Measurements from ENCODE around the gene SHCBP1L.
A peak's percentile ranks its signal among the peaks of the same experiment; 100 is the strongest.

SHCBP1L gene

GRCh38 chr1:182972829-182973228, 19.9 kb upstream of the SHCBP1L start:
- Mint-ChIP-seq H3K4me3 (no peak overlapping the region), H3K9me3 (no peaks in the 10 kb centered on the region), H3K4me1 (no peaks in the 10 kb centered on the region), H3K27me3 (peaks cover 10% of the 10 kb centered on the region), H3K27ac (no peak overlapping the region), H3K36me3 (ENCODE audit: low read depth) (no peaks in the 10 kb centered on the region)
- ATAC-seq (no peak), DNase-seq (no peak)

- peaks cover 10% of the 10 kb centered on the region for H3K27me3 Mint-ChIP-seq
- H3K4me3 Mint-ChIP-seq = no peak overlapping the region
- no peak for DNase-seq
- H3K27ac Mint-ChIP-seq = no peak overlapping the region
- H3K4me1 Mint-ChIP-seq = no peaks in the 10 kb centered on the region
- no peak for ATAC-seq
- no peaks in the 10 kb centered on the region for H3K36me3 Mint-ChIP-seq (ENCODE audit: low read depth)
- H3K9me3 Mint-ChIP-seq = no peaks in the 10 kb centered on the region
These were observed 19.3 kb upstream of the SHCBP1L start for GRCh38 chr1:182972231-182972630.

GRCh38 chr1:182971219-182971618, 18.3 kb upstream of the SHCBP1L start:
- ATAC-seq = no peak
- Mint-ChIP-seq H3K27ac (no peak overlapping the region), H3K4me1 (no peaks in the 10 kb centered on the region), H3K36me3 (ENCODE audit: low read depth) (no peaks in the 10 kb centered on the region), H3K9me3 (no peaks in the 10 kb centered on the region), H3K27me3 (peaks cover 10% of the 10 kb centered on the region), H3K4me3 (no peak overlapping the region)
- no peak for DNase-seq

GRCh38 chr1:182968836-182969734, 16.1 kb upstream of the SHCBP1L start:
- H3K27me3 Mint-ChIP-seq = peaks cover 7% of the 10 kb centered on the region
- no peaks in the 10 kb centered on the region for H3K36me3 Mint-ChIP-seq (ENCODE audit: low read depth)
- H3K4me3 Mint-ChIP-seq = no peak overlapping the region
- ATAC-seq (no peak), DNase-seq (no peak)
- H3K4me1 Mint-ChIP-seq = no peaks in the 10 kb centered on the region
- no peaks in the 10 kb centered on the region for H3K9me3 Mint-ChIP-seq
- no peak overlapping the region for H3K27ac Mint-ChIP-seq

GRCh38 chr1:182968151-182968741, 15.3 kb upstream of the SHCBP1L start:
- no peak overlapping the region for H3K27ac Mint-ChIP-seq
- peaks cover 7% of the 10 kb centered on the region for H3K27me3 Mint-ChIP-seq
- no peaks in the 10 kb centered on the region for H3K9me3 Mint-ChIP-seq
- H3K4me1 Mint-ChIP-seq = no peaks in the 10 kb centered on the region
- DNase-seq (no peak), ATAC-seq (no peak)
- H3K4me3 Mint-ChIP-seq = no peak overlapping the region
- H3K36me3 Mint-ChIP-seq (ENCODE audit: low read depth) = no peaks in the 10 kb centered on the region

- no peak for DNase-seq
- no peak overlapping the region for H3K27ac Mint-ChIP-seq
- no peaks in the 10 kb centered on the region for H3K36me3 Mint-ChIP-seq (ENCODE audit: low read depth)
- no peak for ATAC-seq
- peaks cover 10% of the 10 kb centered on the region for H3K27me3 Mint-ChIP-seq
- H3K9me3 Mint-ChIP-seq = no peaks in the 10 kb centered on the region
- peaks cover 5% of the 10 kb centered on the region for H3K4me1 Mint-ChIP-seq
- H3K4me3 Mint-ChIP-seq = no peak overlapping the region
These were observed 12.9 kb upstream of the SHCBP1L start for GRCh38 chr1:182965861-182966260.

GRCh38 chr1:182965096-182965495, 12.1 kb upstream of the SHCBP1L start:
- peaks cover 5% of the 10 kb centered on the region for H3K4me1 Mint-ChIP-seq
- no peak overlapping the region for H3K27ac Mint-ChIP-seq
- H3K27me3 Mint-ChIP-seq = peaks cover 10% of the 10 kb centered on the region
- H3K9me3 Mint-ChIP-seq = no peaks in the 10 kb centered on the region
- DNase-seq (no peak), ATAC-seq (no peak)
- H3K36me3 Mint-ChIP-seq (ENCODE audit: low read depth) = no peaks in the 10 kb centered on the region
- no peak overlapping the region for H3K4me3 Mint-ChIP-seq

GRCh38 chr1:182962554-182963115, 9.7 kb upstream of the SHCBP1L start:
- no peaks in the 10 kb centered on the region for H3K9me3 Mint-ChIP-seq
- peaks cover 13% of the 10 kb centered on the region for H3K27me3 Mint-ChIP-seq
- peak; percentile 11 for DNase-seq
- H3K27ac Mint-ChIP-seq = no peak overlapping the region
- H3K4me3 Mint-ChIP-seq = no peak overlapping the region
- no peaks in the 10 kb centered on the region for H3K36me3 Mint-ChIP-seq (ENCODE audit: low read depth)
- H3K4me1 Mint-ChIP-seq = peaks cover 5% of the 10 kb centered on the region
- peak; percentile 78 for ATAC-seq

- ATAC-seq (no peak), DNase-seq (no peak)
- no peaks in the 10 kb centered on the region for H3K9me3 Mint-ChIP-seq
- no peaks in the 10 kb centered on the region for H3K36me3 Mint-ChIP-seq (ENCODE audit: low read depth)
- H3K4me1 Mint-ChIP-seq = peaks cover 5% of the 10 kb centered on the region
- no peak overlapping the region for H3K4me3 Mint-ChIP-seq
- H3K27ac Mint-ChIP-seq = no peak overlapping the region
- H3K27me3 Mint-ChIP-seq = peaks cover 15% of the 10 kb centered on the region
These were observed 7.1 kb upstream of the SHCBP1L start for GRCh38 chr1:182960046-182960445.

- DNase-seq = no peak
- no peak overlapping the region for H3K4me3 Mint-ChIP-seq
- peaks cover 5% of the 10 kb centered on the region for H3K4me1 Mint-ChIP-seq
- no peak overlapping the region for H3K27ac Mint-ChIP-seq
- no peaks in the 10 kb centered on the region for H3K9me3 Mint-ChIP-seq
- H3K36me3 Mint-ChIP-seq (ENCODE audit: low read depth) = no peaks in the 10 kb centered on the region
- no peak for ATAC-seq
- peaks cover 23% of the 10 kb centered on the region for H3K27me3 Mint-ChIP-seq
These were observed 5.0 kb upstream of the SHCBP1L start for GRCh38 chr1:182957902-182958395.

- H3K4me3 Mint-ChIP-seq = no peak overlapping the region
- no peak for DNase-seq
- H3K9me3 Mint-ChIP-seq = no peaks in the 10 kb centered on the region
- no peak for ATAC-seq
- H3K27ac Mint-ChIP-seq = no peak overlapping the region
- H3K36me3 Mint-ChIP-seq (ENCODE audit: low read depth) = no peaks in the 10 kb centered on the region
- peaks cover 4% of the 10 kb centered on the region for H3K4me1 Mint-ChIP-seq
- H3K27me3 Mint-ChIP-seq = peaks cover 27% of the 10 kb centered on the region
These were observed 3.9 kb upstream of the SHCBP1L start for GRCh38 chr1:182956708-182957365.

- ATAC-seq = peak; percentile 65
- no peak for DNase-seq
- H3K4me3 Mint-ChIP-seq = no peak overlapping the region
These were observed 2.9 kb upstream of the SHCBP1L start for GRCh38 chr1:182955596-182956588.

GRCh38 chr1:182953826-182954225, 860 bp upstream of the SHCBP1L start:
- Mint-ChIP-seq H3K9me3 (no peaks in the 10 kb centered on the region), H3K27me3 (peaks cover 34% of the 10 kb centered on the region), H3K27ac (no peak overlapping the region), H3K36me3 (ENCODE audit: low read depth) (no peaks in the 10 kb centered on the region), H3K4me1 (peaks cover 4% of the 10 kb centered on the region), H3K4me3 (no peak overlapping the region)
- DNase-seq (no peak), ATAC-seq (no peak)

More at GRCh38 chr1:182955596-182956588, 2.9 kb upstream of the SHCBP1L start:
- peaks cover 34% of the 10 kb centered on the region for H3K27me3 Mint-ChIP-seq
- H3K27ac Mint-ChIP-seq = no peak overlapping the region
- no peaks in the 10 kb centered on the region for H3K36me3 Mint-ChIP-seq (ENCODE audit: low read depth)
- peaks cover 4% of the 10 kb centered on the region for H3K4me1 Mint-ChIP-seq
- no peaks in the 10 kb centered on the region for H3K9me3 Mint-ChIP-seq
